ENCODE results near the gene HOXC6. TPM values are rescaled to one million over a fixed set of nuclear protein-coding genes. Genes with fewer than 3 reads are reported as not detected.

Gene HOXC6
- total RNA-seq, 1 donor from 2014 or later, result 0.21 TPM

DNA sequence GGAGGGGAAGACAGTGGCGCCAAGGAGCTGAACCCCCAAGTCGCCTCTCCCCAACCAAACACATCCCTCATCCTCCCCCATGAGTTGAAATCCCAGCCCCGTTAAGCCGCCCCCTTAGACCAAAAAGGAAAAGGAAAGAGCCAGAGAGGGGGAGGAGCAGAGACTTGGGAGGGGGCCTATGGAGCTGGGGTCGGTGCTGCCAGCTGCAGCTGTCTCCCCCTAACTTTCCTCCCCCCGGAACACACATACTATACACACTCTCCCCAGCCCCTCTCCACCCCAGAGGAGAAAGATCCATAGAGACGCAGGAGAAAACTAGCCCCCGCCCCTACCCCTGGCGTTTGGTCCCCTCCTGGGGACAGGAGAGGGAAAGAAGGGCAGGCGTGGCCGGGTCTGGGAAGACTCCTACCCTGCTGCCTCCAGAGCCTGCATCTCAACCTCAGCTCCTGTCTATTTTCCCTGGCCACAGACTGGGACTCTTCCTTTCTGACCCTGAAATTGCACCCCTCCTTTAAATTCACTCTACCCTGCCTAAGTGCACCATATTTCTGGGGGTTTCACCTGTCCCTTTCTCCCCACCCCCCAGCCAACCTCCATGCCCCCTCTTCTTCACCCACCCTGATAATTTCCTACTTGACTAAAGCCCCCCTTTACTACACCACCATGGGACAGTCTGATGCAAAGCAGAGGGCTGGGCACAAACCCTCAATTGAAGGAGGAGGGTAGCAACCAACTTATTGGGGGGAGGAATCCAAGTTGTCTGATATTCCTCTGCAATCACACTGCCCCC, 29.9 kb upstream of the HOXC6 start:
- Mint-ChIP-seq H3K4me3 (ENCODE audit: unreplicated experiment) (peak overlapping the region; percentile 37), H3K27me3 (ENCODE audit: unreplicated experiment) (peaks cover 36% of the 10 kb centered on the region), H3K4me1 (ENCODE audit: unreplicated experiment) (peaks cover 13% of the 10 kb centered on the region), H3K9me3 (ENCODE audit: unreplicated experiment) (no peaks in the 10 kb centered on the region), H3K36me3 (ENCODE audit: low read depth, unreplicated experiment) (no peaks in the 10 kb centered on the region), H3K27ac (ENCODE audit: unreplicated experiment) (no peak overlapping the region)
- no peak for DNase-seq (ENCODE audit: low spot score)
- TF ChIP-seq, protein P1, sequence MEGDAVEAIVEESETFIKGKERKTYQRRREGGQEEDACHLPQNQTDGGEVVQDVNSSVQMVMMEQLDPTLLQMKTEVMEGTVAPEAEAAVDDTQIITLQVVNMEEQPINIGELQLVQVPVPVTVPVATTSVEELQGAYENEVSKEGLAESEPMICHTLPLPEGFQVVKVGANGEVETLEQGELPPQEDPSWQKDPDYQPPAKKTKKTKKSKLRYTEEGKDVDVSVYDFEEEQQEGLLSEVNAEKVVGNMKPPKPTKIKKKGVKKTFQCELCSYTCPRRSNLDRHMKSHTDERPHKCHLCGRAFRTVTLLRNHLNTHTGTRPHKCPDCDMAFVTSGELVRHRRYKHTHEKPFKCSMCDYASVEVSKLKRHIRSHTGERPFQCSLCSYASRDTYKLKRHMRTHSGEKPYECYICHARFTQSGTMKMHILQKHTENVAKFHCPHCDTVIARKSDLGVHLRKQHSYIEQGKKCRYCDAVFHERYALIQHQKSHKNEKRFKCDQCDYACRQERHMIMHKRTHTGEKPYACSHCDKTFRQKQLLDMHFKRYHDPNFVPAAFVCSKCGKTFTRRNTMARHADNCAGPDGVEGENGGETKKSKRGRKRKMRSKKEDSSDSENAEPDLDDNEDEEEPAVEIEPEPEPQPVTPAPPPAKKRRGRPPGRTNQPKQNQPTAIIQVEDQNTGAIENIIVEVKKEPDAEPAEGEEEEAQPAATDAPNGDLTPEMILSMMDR (IDR thresholded peaks at IDR 0.05; ENCODE audit: unreplicated experiment), result no peak

DNA sequence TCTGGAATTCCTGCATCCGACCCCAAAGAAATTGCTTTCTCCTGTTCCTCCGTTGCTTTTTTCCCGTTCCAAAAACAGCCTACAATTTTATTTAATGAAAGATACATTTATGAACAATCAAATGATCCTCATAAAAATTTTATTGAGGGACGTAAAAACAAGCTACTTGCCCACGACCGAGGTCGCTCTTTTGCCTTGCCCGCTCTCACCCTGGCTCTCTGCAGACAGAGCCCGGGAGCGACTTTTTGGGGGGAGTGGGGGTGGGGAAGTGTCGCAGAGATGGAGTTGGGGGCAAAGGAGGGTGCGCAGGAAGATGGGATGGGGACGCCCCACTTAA, 29.4 kb upstream of the HOXC6 start:
- TF ChIP-seq, protein P1 (IDR thresholded peaks at IDR 0.05; ENCODE audit: unreplicated experiment), result no peak
- Mint-ChIP-seq H3K4me1 (ENCODE audit: unreplicated experiment) (peaks cover 14% of the 10 kb centered on the region), H3K4me3 (ENCODE audit: unreplicated experiment) (peak overlapping the region; percentile 37), H3K36me3 (ENCODE audit: low read depth, unreplicated experiment) (no peaks in the 10 kb centered on the region), H3K9me3 (ENCODE audit: unreplicated experiment) (no peaks in the 10 kb centered on the region), H3K27me3 (ENCODE audit: unreplicated experiment) (peaks cover 37% of the 10 kb centered on the region), H3K27ac (ENCODE audit: unreplicated experiment) (no peak overlapping the region)
- DNase-seq (ENCODE audit: low spot score), result no peak

DNA sequence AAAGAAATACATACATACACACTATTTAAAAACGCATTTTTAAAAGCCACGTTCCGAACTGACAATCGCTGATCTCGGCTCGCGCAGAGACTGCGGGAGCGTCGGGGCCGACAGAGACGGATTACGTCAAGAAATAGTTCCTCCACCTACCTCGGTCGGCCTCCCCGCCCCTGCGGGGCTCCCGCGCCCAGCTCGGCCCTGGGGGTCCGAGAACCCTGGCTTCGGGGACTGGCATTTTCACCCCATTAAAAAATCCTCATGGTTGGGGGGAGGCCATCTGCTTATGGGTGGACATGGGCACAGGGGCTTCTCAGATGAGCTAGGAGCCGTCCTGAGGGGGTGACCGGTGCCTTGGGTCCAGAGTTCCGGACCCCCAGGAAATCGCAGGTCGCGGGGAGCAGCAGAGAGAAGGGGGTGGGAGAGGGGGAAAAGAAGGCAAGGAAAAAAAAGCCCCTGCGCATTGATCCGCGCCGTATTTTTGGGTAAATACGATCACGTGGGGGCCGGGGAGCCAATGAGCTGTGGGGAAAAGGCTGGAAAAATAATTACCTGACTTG, 28.6 kb upstream of the HOXC6 start:
- peaks cover 34% of the 10 kb centered on the region for H3K27me3 Mint-ChIP-seq (ENCODE audit: unreplicated experiment)
- DNase-seq (ENCODE audit: low spot score), result no peak
- H3K36me3 Mint-ChIP-seq (ENCODE audit: low read depth, unreplicated experiment), result no peaks in the 10 kb centered on the region
- H3K4me1 Mint-ChIP-seq (ENCODE audit: unreplicated experiment), result peaks cover 10% of the 10 kb centered on the region
- TF ChIP-seq, protein P1 (IDR thresholded peaks at IDR 0.05; ENCODE audit: unreplicated experiment), result no peak
- no peaks in the 10 kb centered on the region for H3K9me3 Mint-ChIP-seq (ENCODE audit: unreplicated experiment)
- no peak overlapping the region for H3K27ac Mint-ChIP-seq (ENCODE audit: unreplicated experiment)
- peak overlapping the region; percentile 67 for H3K4me3 Mint-ChIP-seq (ENCODE audit: unreplicated experiment)

DNA sequence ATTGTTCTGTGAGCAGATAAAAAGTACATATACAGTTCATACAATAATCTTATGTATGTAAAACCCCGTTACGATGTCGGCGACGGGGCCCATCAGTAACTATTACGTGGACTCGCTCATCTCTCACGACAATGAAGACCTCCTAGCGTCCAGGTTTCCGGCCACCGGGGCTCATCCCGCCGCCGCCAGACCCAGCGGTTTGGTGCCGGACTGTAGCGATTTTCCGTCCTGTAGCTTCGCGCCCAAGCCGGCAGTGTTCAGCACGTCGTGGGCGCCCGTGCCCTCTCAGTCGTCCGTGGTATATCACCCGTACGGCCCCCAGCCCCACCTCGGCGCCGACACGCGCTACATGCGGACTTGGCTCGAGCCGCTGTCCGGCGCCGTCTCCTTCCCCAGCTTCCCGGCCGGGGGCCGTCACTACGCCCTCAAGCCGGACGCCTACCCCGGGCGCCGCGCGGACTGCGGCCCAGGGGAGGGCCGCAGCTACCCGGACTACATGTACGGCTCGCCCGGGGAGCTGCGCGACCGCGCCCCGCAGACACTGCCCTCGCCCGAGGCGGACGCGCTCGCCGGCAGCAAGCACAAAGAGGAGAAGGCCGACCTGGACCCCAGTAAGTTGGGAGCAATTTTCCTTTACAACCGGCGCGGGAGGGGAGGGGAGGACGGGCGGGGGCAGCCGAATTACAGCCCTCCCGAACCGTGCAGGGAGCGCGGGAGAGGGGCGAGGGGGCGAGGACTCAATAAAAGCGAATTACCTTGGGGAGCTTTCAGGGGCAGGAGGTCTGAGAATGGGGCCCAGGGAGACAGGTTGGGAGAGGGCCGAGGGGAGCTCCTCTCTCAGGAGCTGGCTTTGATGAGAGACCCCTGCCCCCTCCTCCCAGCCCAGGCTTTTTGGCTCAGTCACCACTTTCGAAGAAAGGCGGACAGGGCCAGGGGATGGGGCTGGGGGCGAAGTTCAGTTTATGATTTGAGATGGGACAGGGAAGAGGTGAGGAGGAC, 27.8 kb upstream of the HOXC6 start, which contains the start of gene HOXC9:
Gene HOXC9 (plus strand): TSS at position 46 of the 999 bp plus-strand sequence. CDS start 28 bp downstream, at position 74.
- no peak for DNase-seq (ENCODE audit: low spot score)
- TF ChIP-seq, protein P1 (IDR thresholded peaks at IDR 0.05; ENCODE audit: unreplicated experiment), result no peak
- no peaks in the 10 kb centered on the region for H3K36me3 Mint-ChIP-seq (ENCODE audit: low read depth, unreplicated experiment)
- no peak within 1 kb of the TSS for H3K27ac Mint-ChIP-seq (ENCODE audit: unreplicated experiment)
- peaks cover 11% of the 10 kb centered on the region for H3K4me1 Mint-ChIP-seq (ENCODE audit: unreplicated experiment)
- peaks cover 30% of the 10 kb centered on the region for H3K27me3 Mint-ChIP-seq (ENCODE audit: unreplicated experiment)
- H3K4me3 Mint-ChIP-seq (ENCODE audit: unreplicated experiment), result peak within 1 kb of the TSS; percentile 67
- H3K9me3 Mint-ChIP-seq (ENCODE audit: unreplicated experiment), result no peaks in the 10 kb centered on the region

Data from endothelial cell (in vitro differentiated cells).